SK-N-SH (cell line): Measurements from ENCODE around the gene CDH23. TPM values are rescaled to one million over a fixed set of nuclear protein-coding genes. Genes with fewer than 3 reads are reported as not detected.

ENCODE experiments used
- CTCF ChIA-PET: fragments of 300-600, 350-600 bp; formaldehyde crosslinking; extraction: SDS; loops from one replicate; lab custom pipeline; 2021; lab: Yijun Ruan, JAX
- POLR2A ChIA-PET: fragments of 350-600 bp; sonication (Branson Sonifier 250); formaldehyde crosslinking; extraction: SDS; loops from one replicate; lab custom pipeline; 2020; ENCODE audit warnings: antibody characterized with exemption, inconsistent platforms; lab: Yijun Ruan, JAX
- DNase-seq: peaks from one replicate; pipeline ENCODE4 v3.0.0; 2012
- H2AFZ ChIP-seq: fragments of 200-600 bp; sonication (generic); 2 replicates; pipeline ENCODE4 v1.8.1; 2016; ENCODE audit warnings: antibody characterized with exemption, mild to moderate bottlenecking, low read depth
- H3F3A ChIP-seq: fragments of 200-600 bp; sonication (generic); replicated peaks from 2 replicates; pipeline ENCODE3; 2016; ENCODE audit warnings: antibody characterized with exemption, mild to moderate bottlenecking; ENCODE audit not compliant: insufficient read depth
- H3K27ac ChIP-seq, 2 experiments: fragments of 200-500 bp in 1 of 2; fragments of 200-600 bp in 1 of 2; sonication (Bioruptor generic) in 1 of 2; sonication (generic), shearing (Covaris generic) in 1 of 2; 2 replicates each; pipeline versions ENCODE4 v1.5.1 to v1.6.1; 2014 to 2016; ENCODE audit warnings: low read depth in 2 of 2, inconsistent platforms in 1 of 2, low read length in 1 of 2, mild to moderate bottlenecking in 1 of 2, mixed read lengths in 1 of 2
- H3K27me3 ChIP-seq: fragments of 200-600 bp; sonication (generic), shearing (Covaris generic); 2 replicates; pipeline ENCODE4 v1.6.1; 2016; ENCODE audit warnings: mixed run types; ENCODE audit not compliant: insufficient read depth
- H3K36me3 ChIP-seq, 2 experiments: fragments of 200-500 bp in 1 of 2; fragments of 200-600 bp in 1 of 2; sonication (Bioruptor generic) in 1 of 2; sonication (generic) in 1 of 2; replicated peaks in 1 of 2; 2 replicates each; pipeline versions ENCODE3 to v1.5.1; 2014 to 2016; ENCODE audit warnings: low read length in 1 of 2, mild to moderate bottlenecking in 1 of 2; ENCODE audit not compliant: insufficient read depth in 2 of 2, control insufficient read depth in 1 of 2
- H3K4me1 ChIP-seq, 2 experiments: fragments of 200-500 bp in 1 of 2; fragments of 200-600 bp in 1 of 2; sonication (Bioruptor generic) in 1 of 2; sonication (generic), shearing (Covaris generic) in 1 of 2; 2 replicates each; pipeline versions ENCODE4 v1.5.1 to v1.6.1; 2014 to 2016; ENCODE audit warnings: low read depth in 1 of 2, low read length in 1 of 2, mixed run types in 1 of 2; ENCODE audit not compliant: insufficient read depth in 2 of 2, control insufficient read depth in 1 of 2
- H3K4me2 ChIP-seq: fragments of 200-600 bp; sonication (generic), shearing (Covaris generic); 2 replicates; pipeline ENCODE4 v1.6.1; 2017; ENCODE audit warnings: mixed run types
- H3K4me3 ChIP-seq, 2 experiments: fragments of 200-500 bp in 1 of 2; fragments of 200-600 bp in 1 of 2; sonication (Bioruptor generic) in 1 of 2; sonication (generic), shearing (Covaris generic) in 1 of 2; 2 replicates each; pipeline versions ENCODE4 v1.5.1 to v1.8.1; 2014 to 2016; ENCODE audit warnings: low read depth in 2 of 2, inconsistent platforms in 1 of 2, low read length in 1 of 2, mild to moderate bottlenecking in 1 of 2, mixed read lengths in 1 of 2, moderate library complexity in 1 of 2
- H3K79me2 ChIP-seq: fragments of 200-600 bp; sonication (generic); 2 replicates; pipeline ENCODE4 v1.8.1; 2017; ENCODE audit warnings: mild to moderate bottlenecking; ENCODE audit not compliant: insufficient read depth
- H3K9ac ChIP-seq: fragments of 200-600 bp; sonication (generic); 2 replicates; pipeline ENCODE4 v1.6.1; 2017; ENCODE audit warnings: mixed run types
- H3K9me2 ChIP-seq: fragments of 200-600 bp; sonication (generic); 2 replicates; pipeline ENCODE4 v1.6.1; 2017; ENCODE audit warnings: mixed run types
- H3K9me3 ChIP-seq: fragments of 200-600 bp; sonication (generic); 2 replicates; pipeline ENCODE4 v1.6.1; 2017; ENCODE audit warnings: mixed run types, mild to moderate bottlenecking, moderate library complexity
- H4K20me1 ChIP-seq: fragments of 200-600 bp; sonication (generic); 2 replicates; pipeline ENCODE4 v1.6.1; 2017; ENCODE audit warnings: mild to moderate bottlenecking, mixed run types; ENCODE audit not compliant: insufficient read depth
- EP300 ChIP-seq, 2 experiments: IDR thresholded peaks; 2 replicates each; pipeline versions ENCODE4 v1.4.0 to v1.6.1; 2012; ENCODE audit warnings: borderline replicate concordance in 1 of 2, low read depth in 1 of 2, low read length in 1 of 2
- EZH2phosphoT487 ChIP-seq: fragments of 200-600 bp; sonication (generic); IDR thresholded peaks from 2 replicates; pipeline ENCODE4 v1.6.1; 2017; ENCODE audit warnings: low read depth, mixed run types, mild to moderate bottlenecking, antibody characterized with exemption, moderate library complexity, borderline replicate concordance
- TCF12 ChIP-seq: IDR thresholded peaks from 2 replicates; pipeline ENCODE4 v1.4.0; 2012
- WGBS: methylation state at CpG from one replicate; pipeline ENCODE4 v1.1.6; 2017; ENCODE audit warnings: low lambda C conversion rate; 5-methylcytosine and 5-hydroxymethylcytosine counted together
- polyA plus RNA-seq, 3 experiments: library from polyadenylated mRNA; depleted of rRNA; stranded (reverse); fragments of >200 nt; gene quantifications; 2 replicates each; pipeline ENCODE4 v1.2.3, GENCODE V29; 2012
- TF ChIP-seq, protein P1 (sequence below): IDR thresholded peaks from 2 replicates; pipeline ENCODE4 v1.6.1; 2012; ENCODE audit warnings: mild to moderate bottlenecking, low read depth, low read length, moderate library complexity
- TF ChIP-seq, protein P2 (sequence below): fragments of 200-600 bp; sonication (generic); IDR thresholded peaks from 2 replicates; pipeline ENCODE4 v1.6.1; 2017; ENCODE audit warnings: antibody characterized with exemption, mild to moderate bottlenecking, moderate library complexity

CDH23 gene
- polyA plus RNA-seq, 1 of the 3 experiments (the other 2 are of a cell fraction): 0.03 TPM

DNA sequence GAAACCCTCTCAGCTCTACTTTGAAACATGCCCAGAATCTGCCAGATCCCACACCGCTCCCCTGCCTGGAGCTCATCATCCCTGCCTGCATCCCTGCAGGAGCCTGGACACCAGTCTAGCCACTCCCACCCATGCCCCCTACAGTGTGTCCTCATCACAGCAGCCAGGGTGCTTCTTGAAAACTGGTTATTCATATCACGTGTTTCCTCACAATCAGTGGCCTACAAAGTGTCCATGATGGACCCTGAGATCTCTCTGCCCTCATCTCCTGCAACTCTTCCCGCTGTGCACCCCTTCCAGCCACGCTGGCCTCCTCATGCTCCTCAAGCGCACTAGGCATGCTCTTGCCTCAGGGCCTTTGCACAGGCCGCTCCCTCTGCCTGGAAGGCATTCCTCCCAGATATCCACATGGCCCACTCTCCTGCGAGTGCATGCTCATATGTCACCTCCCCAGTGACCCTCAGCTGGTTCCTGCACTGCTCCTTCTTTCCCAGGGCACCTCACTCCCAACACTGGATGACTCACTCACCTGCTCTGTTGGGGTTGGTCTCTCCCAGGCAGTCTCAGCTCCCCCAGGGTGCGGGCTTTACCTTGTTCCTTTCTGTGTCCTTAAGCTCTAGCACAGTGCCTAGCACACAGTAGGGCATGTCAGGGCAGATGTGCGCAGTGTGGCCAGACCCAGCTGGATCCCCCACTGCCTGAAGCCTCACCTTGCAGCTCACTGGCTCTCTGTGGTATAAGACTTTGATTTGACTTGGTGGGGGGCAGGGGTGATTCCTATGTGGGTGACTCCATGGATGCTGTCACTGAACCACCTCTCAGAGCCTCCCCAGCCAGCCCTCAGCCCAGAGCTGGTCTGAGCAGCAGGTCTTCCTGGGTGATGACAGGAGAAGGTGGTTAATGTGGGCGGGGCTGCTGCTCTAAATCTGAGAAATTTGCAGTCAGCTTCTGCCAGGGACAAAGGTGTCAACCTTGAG is 37.3 kb downstream of the CDH23 start:
- DNase-seq: peak; percentile 15
- H3K27ac ChIP-seq: no peak overlapping the region
- no peaks in the 10 kb centered on the region for H3K79me2 ChIP-seq
- no peak overlapping the region for H3K9ac ChIP-seq
- no peaks in the 10 kb centered on the region for H3K9me2 ChIP-seq
- ChIA-PET CTCF (interaction anchor here (0.9 to 3.6 kb wide), 5 partner anchors 18 to 175 kb away, joined by 3 to 13 read pairs (median 5); partner anchors contain the start of gene CDH23), POLR2A (no interaction called here)
- H3K9me3 ChIP-seq: no peaks in the 10 kb centered on the region
- H4K20me1 ChIP-seq: no peaks in the 10 kb centered on the region
- no peak overlapping the region for H3K4me2 ChIP-seq
- no peaks in the 10 kb centered on the region for H3F3A ChIP-seq
- 69% methylated on average over 10 of the region's 10 CpGs for WGBS
- H3K4me3 ChIP-seq: no peak overlapping the region
- H3K4me1 ChIP-seq: no peaks in the 10 kb centered on the region
- peaks cover 12% of the 10 kb centered on the region; the same call in 1 of the 2 replicates for H3K27me3 ChIP-seq
- H2AFZ ChIP-seq: no peak overlapping the region
- H3K36me3 ChIP-seq: no peaks in the 10 kb centered on the region
- TF ChIP-seq EZH2phosphoT487 (no peak), EP300 (IDR thresholded peaks at IDR 0.05; ENCODE audit: borderline replicate concordance in 1 of 2, low read depth in 1 of 2, low read length in 1 of 2) (no peak), TCF12 (no peak)
- TF ChIP-seq, protein P1, sequence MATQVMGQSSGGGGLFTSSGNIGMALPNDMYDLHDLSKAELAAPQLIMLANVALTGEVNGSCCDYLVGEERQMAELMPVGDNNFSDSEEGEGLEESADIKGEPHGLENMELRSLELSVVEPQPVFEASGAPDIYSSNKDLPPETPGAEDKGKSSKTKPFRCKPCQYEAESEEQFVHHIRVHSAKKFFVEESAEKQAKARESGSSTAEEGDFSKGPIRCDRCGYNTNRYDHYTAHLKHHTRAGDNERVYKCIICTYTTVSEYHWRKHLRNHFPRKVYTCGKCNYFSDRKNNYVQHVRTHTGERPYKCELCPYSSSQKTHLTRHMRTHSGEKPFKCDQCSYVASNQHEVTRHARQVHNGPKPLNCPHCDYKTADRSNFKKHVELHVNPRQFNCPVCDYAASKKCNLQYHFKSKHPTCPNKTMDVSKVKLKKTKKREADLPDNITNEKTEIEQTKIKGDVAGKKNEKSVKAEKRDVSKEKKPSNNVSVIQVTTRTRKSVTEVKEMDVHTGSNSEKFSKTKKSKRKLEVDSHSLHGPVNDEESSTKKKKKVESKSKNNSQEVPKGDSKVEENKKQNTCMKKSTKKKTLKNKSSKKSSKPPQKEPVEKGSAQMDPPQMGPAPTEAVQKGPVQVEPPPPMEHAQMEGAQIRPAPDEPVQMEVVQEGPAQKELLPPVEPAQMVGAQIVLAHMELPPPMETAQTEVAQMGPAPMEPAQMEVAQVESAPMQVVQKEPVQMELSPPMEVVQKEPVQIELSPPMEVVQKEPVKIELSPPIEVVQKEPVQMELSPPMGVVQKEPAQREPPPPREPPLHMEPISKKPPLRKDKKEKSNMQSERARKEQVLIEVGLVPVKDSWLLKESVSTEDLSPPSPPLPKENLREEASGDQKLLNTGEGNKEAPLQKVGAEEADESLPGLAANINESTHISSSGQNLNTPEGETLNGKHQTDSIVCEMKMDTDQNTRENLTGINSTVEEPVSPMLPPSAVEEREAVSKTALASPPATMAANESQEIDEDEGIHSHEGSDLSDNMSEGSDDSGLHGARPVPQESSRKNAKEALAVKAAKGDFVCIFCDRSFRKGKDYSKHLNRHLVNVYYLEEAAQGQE: no peak

DNA sequence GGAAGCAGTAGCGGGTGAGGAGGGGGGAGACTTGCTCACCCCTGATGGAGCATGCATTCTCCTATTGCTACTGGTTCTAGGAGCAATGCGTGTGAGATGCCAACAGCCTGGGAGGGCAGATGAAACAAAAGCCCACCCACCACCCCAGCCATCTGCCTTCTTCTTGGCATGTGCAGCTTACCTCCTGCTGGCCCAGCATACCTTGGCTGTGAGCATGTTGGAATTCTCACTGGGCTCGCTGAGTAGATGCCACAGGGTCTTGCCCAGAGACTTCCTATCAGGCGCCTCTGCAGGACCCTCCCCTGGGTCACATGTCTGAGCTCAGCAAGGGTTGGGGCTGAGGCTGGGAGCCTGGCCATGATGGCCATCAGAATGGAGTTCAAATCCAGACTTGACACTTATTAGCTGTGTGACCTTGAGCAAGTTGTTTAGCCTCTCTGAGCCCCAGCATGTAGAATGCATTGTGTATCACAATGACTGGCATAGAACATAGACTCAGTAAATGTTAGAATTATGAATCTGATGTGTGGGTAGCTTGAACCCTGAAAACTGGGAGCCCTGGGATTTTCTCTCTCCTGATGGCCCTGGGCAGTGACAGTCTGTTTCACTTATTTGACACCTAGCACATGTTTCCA is 38.2 kb downstream of the CDH23 start:
- Histone ChIP-seq H3K4me2 (no peak overlapping the region), H3F3A (no peaks in the 10 kb centered on the region), H3K79me2 (no peaks in the 10 kb centered on the region), H3K4me1 (no peaks in the 10 kb centered on the region), H3K9me3 (no peaks in the 10 kb centered on the region), H3K27ac (no peak overlapping the region), H4K20me1 (no peaks in the 10 kb centered on the region), H3K36me3 (no peaks in the 10 kb centered on the region), H3K4me3 (no peak overlapping the region), H3K27me3 (peaks cover 16% of the 10 kb centered on the region; the same call in 1 of the 2 replicates), H3K9me2 (no peaks in the 10 kb centered on the region), H2AFZ (no peak overlapping the region), H3K9ac (no peak overlapping the region)
- 74% methylated on average over 3 of the region's 4 CpGs for WGBS
- DNase-seq: peak; percentile 3
- CTCF ChIA-PET: interaction anchor here (0.9 to 3.6 kb wide), 5 partner anchors 10 to 175 kb away, joined by 3 to 13 read pairs (median 4); partner anchors contain the start of gene CDH23
- POLR2A ChIA-PET: no interaction called here
- TF ChIP-seq, protein P2, sequence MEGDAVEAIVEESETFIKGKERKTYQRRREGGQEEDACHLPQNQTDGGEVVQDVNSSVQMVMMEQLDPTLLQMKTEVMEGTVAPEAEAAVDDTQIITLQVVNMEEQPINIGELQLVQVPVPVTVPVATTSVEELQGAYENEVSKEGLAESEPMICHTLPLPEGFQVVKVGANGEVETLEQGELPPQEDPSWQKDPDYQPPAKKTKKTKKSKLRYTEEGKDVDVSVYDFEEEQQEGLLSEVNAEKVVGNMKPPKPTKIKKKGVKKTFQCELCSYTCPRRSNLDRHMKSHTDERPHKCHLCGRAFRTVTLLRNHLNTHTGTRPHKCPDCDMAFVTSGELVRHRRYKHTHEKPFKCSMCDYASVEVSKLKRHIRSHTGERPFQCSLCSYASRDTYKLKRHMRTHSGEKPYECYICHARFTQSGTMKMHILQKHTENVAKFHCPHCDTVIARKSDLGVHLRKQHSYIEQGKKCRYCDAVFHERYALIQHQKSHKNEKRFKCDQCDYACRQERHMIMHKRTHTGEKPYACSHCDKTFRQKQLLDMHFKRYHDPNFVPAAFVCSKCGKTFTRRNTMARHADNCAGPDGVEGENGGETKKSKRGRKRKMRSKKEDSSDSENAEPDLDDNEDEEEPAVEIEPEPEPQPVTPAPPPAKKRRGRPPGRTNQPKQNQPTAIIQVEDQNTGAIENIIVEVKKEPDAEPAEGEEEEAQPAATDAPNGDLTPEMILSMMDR: no peak
